K562 (cell line): ENCODE results near the gene ABR. TPM values are rescaled to one million over a fixed set of nuclear protein-coding genes. Genes with fewer than 3 reads are reported as not detected.

Source experiments
- ATAC-seq: fragments of 200-7000 bp; cut with Tn5 transposase; 3 replicates; pipeline ENCODE4 v1.9.1; 2020; ENCODE audit warnings: moderate library complexity
- BruUV-seq: library from RNA; stranded (reverse); fragments of 400-500 nt; replicated peaks from 2 replicates; lab custom pipeline; 2021; lab: Mats Ljungman, UMichigan
- CTCF ChIA-PET: fragments of 300-600 bp; formaldehyde crosslinking; extraction: SDS; loops from one replicate; lab custom pipeline; 2021; ENCODE audit warnings: low intra/inter-chr PET ratio; lab: Yijun Ruan, JAX
- POLR2A ChIA-PET: fragments of 300-600, 350-650 bp; sonication (Branson Sonifier 250); formaldehyde crosslinking; extraction: SDS; loops from one replicate; lab custom pipeline; 2021; ENCODE audit warnings: antibody characterized with exemption, inconsistent platforms; lab: Yijun Ruan, JAX
- DNase-seq, 4 experiments: peaks; one replicate each; pipeline versions ENCODE4 v3.0.0 to v3.0.0-alpha.2; 2011 to 2018; ENCODE audit warnings: low spot score in 3 of 4, mixed read lengths in 3 of 4; ENCODE audit errors: extremely low read depth in 1 of 4
- FAIRE-seq: peaks from 2 replicates; lab custom pipeline; 2011; peaks lifted over from hg19 to GRCh38; lab: Jason Lieb, UNC
- H2AFZ ChIP-seq: 2 replicates; pipeline ENCODE4 v1.6.0; 2011; ENCODE audit warnings: low read depth, low read length, control low read depth, inconsistent platforms
- H3K27ac ChIP-seq: fragments of 200-600 bp; 3 replicates; pipeline ENCODE4 v1.8.0; 2011; ENCODE audit warnings: low read depth, mild to moderate bottlenecking, control low read depth, inconsistent platforms, low read length, moderate library complexity, mixed read lengths; ENCODE audit errors: extremely low read depth
- H3K27me3 ChIP-seq, 2 experiments: fragments of 300-600 bp in 1 of 2; 2 replicates in 1 of 2; 3 replicates in 1 of 2; pipeline versions ENCODE4 v1.6.0 to v1.8.0; 2011; ENCODE audit warnings: inconsistent platforms in 2 of 2, low read length in 2 of 2, mild to moderate bottlenecking in 1 of 2, mixed read lengths in 1 of 2, moderate library complexity in 1 of 2; ENCODE audit not compliant: control insufficient read depth in 2 of 2, insufficient read depth in 2 of 2
- H3K36me3 ChIP-seq: fragments of 300-600 bp; 3 replicates; pipeline ENCODE4 v1.8.0; 2011; ENCODE audit warnings: mild to moderate bottlenecking, low read length, inconsistent platforms; ENCODE audit not compliant: control insufficient read depth, insufficient read depth
- H3K4me1 ChIP-seq, 2 experiments: fragments of 200-600 bp in 1 of 2; replicated peaks in 1 of 2; 2 replicates in 1 of 2; 3 replicates in 1 of 2; pipeline versions ENCODE4 v1.5.1 to v1.8.0; 2011; ENCODE audit warnings: inconsistent platforms in 2 of 2, low read length in 2 of 2, mild to moderate bottlenecking in 1 of 2, mixed read lengths in 1 of 2, moderate library complexity in 1 of 2; ENCODE audit not compliant: control insufficient read depth in 2 of 2, insufficient read depth in 2 of 2
- H3K4me2 ChIP-seq: 2 replicates; pipeline ENCODE4 v1.6.1; 2011; ENCODE audit warnings: low read length, control low read depth, inconsistent platforms, mixed read lengths; ENCODE audit not compliant: insufficient read depth
- H3K4me3 ChIP-seq: fragments of 200-600 bp; sonication (generic), shearing (Covaris generic); 2 replicates; pipeline ENCODE4 v1.5.1; 2016; ENCODE audit warnings: control low read depth, inconsistent platforms
- H3K79me2 ChIP-seq: fragments of 200-600 bp; 3 replicates; pipeline ENCODE4 v1.8.0; 2011; ENCODE audit warnings: low read length, inconsistent platforms; ENCODE audit not compliant: control insufficient read depth, insufficient read depth
- H3K9ac ChIP-seq, 2 experiments: 2 replicates each; pipeline versions ENCODE4 v1.6.0 to v1.6.1; 2011; ENCODE audit warnings: low read depth in 2 of 2, low read length in 2 of 2, control low read depth in 1 of 2, inconsistent platforms in 1 of 2, mild to moderate bottlenecking in 1 of 2, mixed read lengths in 1 of 2; ENCODE audit not compliant: insufficient read depth in 1 of 2
- H3K9me1 ChIP-seq: one replicate; pipeline ENCODE4 v1.6.0; 2011; ENCODE audit warnings: inconsistent platforms, mild to moderate bottlenecking, low read length, moderate library complexity; ENCODE audit not compliant: control insufficient read depth, insufficient read depth
- H3K9me3 ChIP-seq: replicated peaks from 2 replicates; pipeline ENCODE4 v1.5.1; 2011; ENCODE audit warnings: low read depth, low read length, inconsistent platforms; ENCODE audit not compliant: control insufficient read depth, insufficient read depth
- H4K20me1 ChIP-seq: replicated peaks from 2 replicates; pipeline ENCODE4 v1.6.1; 2011; ENCODE audit warnings: low read length, inconsistent platforms, mixed read lengths; ENCODE audit not compliant: control insufficient read depth, insufficient read depth
- NR4A1 ChIP-seq, 2 experiments: fragments of 250-450 bp in 1 of 2; fragments of 450-650 bp in 1 of 2; sonication (Bioruptor Pico) in 1 of 2; IDR thresholded peaks; 2 replicates each; pipeline versions ENCODE4 v1.4.0 to v1.6.1; 2016 to 2020; ENCODE audit warnings: mild to moderate bottlenecking in 2 of 2, missing compliant biosample characterization in 1 of 2, missing genetic modification characterization in 1 of 2, moderate library complexity in 1 of 2
- RBM25 ChIP-seq: fragments of 200-400 bp; formaldehyde crosslinking; IDR thresholded peaks from 2 replicates; pipeline ENCODE4 v1.6.1; 2018; ENCODE audit warnings: low read length, low read depth, moderate library complexity; ENCODE audit not compliant: severe bottlenecking
- WGBS: fragments of 100-300 bp; shearing (Covaris generic); methylation state at CpG from one replicate; pipeline ENCODE4 v1.1.6; 2016; ENCODE audit warnings: low coverage, mixed read lengths; ENCODE audit not compliant: insufficient coverage; ENCODE audit errors: missing lambda C conversion rate; 5-methylcytosine and 5-hydroxymethylcytosine counted together
- in situ Hi-C: fragments of 300-500 bp; cut with MboI; formaldehyde crosslinking; loops from 4 replicates; pipeline ENCODE4 v1.15.0; 2018; ENCODE audit warnings: inconsistent platforms, mixed read lengths
- intact Hi-C: fragments of 100-400 bp; cut with micrococcal nuclease; formaldehyde crosslinking; loops from 2 replicates; pipeline ENCODE4 v1.14.2; 2022
- polyA plus RNA-seq, 8 experiments: library from polyadenylated mRNA; depleted of rRNA in 4 of 8; stranded (reverse) in 5 of 8; unstranded in 3 of 8; fragments of >200 nt; fragmentation: Nextera tagmentation in 2 of 8; fragmentation: Illumina TruSeq in 1 of 8; extraction: Ambion mirVana in 2 of 8; extraction: Trizol in 1 of 8; gene quantifications; 2 replicates each; pipeline versions ENCODE4 v1.2.1 to v1.2.3, GENCODE V29; 2011 to 2014; ENCODE audit warnings: inconsistent platforms in 1 of 8, missing spikeins in 1 of 8
- total RNA-seq, 7 experiments: library from RNA; depleted of rRNA in 6 of 7; stranded (reverse); fragments of >200 nt in 6 of 7; fragmentation: Illumina TruSeq in 2 of 7; extraction: Trizol in 2 of 7; gene quantifications; 2 replicates each; pipeline versions ENCODE4 v1.2.1 to v1.2.3, GENCODE V29; 2011 to 2021; ENCODE audit warnings: low replicate concordance in 1 of 7
- TF ChIP-seq, protein P1 (sequence below): fragments of 450-650 bp; IDR thresholded peaks from 2 replicates; pipeline ENCODE4 v1.7.1; 2018; ENCODE audit warnings: mild to moderate bottlenecking, low read depth; ENCODE audit not compliant: partially characterized antibody
- TF ChIP-seq, protein P2 (sequence below): sonication (generic); formaldehyde crosslinking; IDR thresholded peaks from 2 replicates; pipeline ENCODE4 v1.9.0; 2022; ENCODE audit warnings: mild to moderate bottlenecking, missing genetic modification reagents

The ABR gene
- total and polyA plus RNA-seq, 9 of the 15 experiments (the other 6 are each of a cell fraction or from before 2014, with no cell fraction given), result 0.07 to 1.6 (median 0.37) TPM; not detected in 1

DNA sequence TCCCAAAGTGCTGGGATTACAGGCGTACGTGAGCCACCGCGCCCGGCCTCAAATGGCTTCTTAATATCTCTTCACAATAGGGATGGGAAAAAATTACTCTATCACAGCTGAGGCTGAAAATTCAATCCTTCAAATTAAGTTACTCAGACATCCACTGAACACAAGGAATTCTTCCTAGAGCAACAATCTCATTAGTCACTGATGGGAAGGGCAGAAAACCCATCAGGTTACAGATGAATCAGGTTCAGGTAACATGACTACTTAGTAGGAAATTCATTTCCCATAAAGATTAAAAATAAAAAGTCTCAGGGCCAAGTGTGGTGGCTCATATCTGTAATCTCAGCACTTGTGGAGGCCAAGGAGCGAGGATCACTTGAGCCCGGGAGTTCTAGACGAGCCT, 42.5 kb upstream of the ABR start (continued):
- TF ChIP-seq, protein P1, sequence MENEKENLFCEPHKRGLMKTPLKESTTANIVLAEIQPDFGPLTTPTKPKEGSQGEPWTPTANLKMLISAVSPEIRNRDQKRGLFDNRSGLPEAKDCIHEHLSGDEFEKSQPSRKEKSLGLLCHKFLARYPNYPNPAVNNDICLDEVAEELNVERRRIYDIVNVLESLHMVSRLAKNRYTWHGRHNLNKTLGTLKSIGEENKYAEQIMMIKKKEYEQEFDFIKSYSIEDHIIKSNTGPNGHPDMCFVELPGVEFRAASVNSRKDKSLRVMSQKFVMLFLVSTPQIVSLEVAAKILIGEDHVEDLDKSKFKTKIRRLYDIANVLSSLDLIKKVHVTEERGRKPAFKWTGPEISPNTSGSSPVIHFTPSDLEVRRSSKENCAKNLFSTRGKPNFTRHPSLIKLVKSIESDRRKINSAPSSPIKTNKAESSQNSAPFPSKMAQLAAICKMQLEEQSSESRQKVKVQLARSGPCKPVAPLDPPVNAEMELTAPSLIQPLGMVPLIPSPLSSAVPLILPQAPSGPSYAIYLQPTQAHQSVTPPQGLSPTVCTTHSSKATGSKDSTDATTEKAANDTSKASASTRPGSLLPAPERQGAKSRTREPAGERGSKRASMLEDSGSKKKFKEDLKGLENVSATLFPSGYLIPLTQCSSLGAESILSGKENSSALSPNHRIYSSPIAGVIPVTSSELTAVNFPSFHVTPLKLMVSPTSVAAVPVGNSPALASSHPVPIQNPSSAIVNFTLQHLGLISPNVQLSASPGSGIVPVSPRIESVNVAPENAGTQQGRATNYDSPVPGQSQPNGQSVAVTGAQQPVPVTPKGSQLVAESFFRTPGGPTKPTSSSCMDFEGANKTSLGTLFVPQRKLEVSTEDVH, result no peak

DNA sequence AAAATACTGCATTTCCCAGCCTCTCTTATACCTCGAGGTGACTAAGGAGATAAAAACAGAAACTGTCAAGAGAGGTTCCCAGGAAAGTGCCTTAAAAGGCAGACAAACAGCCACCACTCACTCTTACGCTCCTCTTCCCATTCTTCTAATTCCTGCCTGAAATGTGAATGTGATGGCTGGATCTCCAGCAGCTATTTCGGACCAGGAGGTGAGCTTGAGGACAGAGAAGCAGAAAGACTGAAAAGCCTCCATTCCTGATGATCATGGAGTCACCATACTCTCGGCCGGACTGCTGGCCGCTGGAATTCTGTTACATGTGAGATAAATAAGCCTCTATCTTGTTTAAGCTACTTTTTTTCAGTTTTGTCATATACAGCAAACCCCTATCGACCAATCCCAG, 41.4 kb upstream of the ABR start:
- ATAC-seq, result no peak
- Histone ChIP-seq H3K4me3 (no peak overlapping the region), H3K36me3 (no peaks in the 10 kb centered on the region), H3K27ac (no peak overlapping the region), H3K9me1 (no peaks in the 10 kb centered on the region), H3K9ac (no peak overlapping the region), H3K9me3 (no peaks in the 10 kb centered on the region), H4K20me1 (no peaks in the 10 kb centered on the region), H3K4me2 (no peak overlapping the region), H2AFZ (no peak overlapping the region), H3K79me2 (no peaks in the 10 kb centered on the region), H3K27me3 (peaks cover 22 to 42% of the 10 kb centered on the region in 2 experiments), H3K4me1 (no peaks in the 10 kb centered on the region; a peak in 1 of 5 replicates)
- TF ChIP-seq RBM25 (peak; percentile 68), NR4A1 (CRISPR knock-in tag; IDR thresholded peaks at IDR 0.05) (no peak), NR4A1 (tag; IDR thresholded peaks at IDR 0.05) (no peak)
- TF ChIP-seq, protein P2, sequence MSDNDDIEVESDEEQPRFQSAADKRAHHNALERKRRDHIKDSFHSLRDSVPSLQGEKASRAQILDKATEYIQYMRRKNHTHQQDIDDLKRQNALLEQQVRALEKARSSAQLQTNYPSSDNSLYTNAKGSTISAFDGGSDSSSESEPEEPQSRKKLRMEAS (CRISPR knock-in tag), result no peak
- CTCF ChIA-PET, result no interaction called here
- DNase-seq, result no peak
- intact Hi-C loops, result no loop called here
- no peak for FAIRE-seq
- 0% methylated on average over 7 of the region's 7 CpGs for WGBS
- POLR2A ChIA-PET, result no interaction called here
- in situ Hi-C loops, result no loop called here
- no TSS peak for BruUV-seq
